ENCODE results near the gene PHLDA3. TPM values are rescaled to one million over a fixed set of nuclear protein-coding genes. Genes with fewer than 3 reads are reported as not detected.
"Not testable (repeated sequence)": the region's sequence is repeated elsewhere in the genome, so short reads cannot be mapped to it uniquely, and the experiment has no call there.

The PHLDA3 gene
- total RNA-seq, 3 donors from 2014 or later (not counting 1 experiment from before 2014, with no cell fraction given) = 0.63 to 1.7 (median 1.1) TPM

DNA sequence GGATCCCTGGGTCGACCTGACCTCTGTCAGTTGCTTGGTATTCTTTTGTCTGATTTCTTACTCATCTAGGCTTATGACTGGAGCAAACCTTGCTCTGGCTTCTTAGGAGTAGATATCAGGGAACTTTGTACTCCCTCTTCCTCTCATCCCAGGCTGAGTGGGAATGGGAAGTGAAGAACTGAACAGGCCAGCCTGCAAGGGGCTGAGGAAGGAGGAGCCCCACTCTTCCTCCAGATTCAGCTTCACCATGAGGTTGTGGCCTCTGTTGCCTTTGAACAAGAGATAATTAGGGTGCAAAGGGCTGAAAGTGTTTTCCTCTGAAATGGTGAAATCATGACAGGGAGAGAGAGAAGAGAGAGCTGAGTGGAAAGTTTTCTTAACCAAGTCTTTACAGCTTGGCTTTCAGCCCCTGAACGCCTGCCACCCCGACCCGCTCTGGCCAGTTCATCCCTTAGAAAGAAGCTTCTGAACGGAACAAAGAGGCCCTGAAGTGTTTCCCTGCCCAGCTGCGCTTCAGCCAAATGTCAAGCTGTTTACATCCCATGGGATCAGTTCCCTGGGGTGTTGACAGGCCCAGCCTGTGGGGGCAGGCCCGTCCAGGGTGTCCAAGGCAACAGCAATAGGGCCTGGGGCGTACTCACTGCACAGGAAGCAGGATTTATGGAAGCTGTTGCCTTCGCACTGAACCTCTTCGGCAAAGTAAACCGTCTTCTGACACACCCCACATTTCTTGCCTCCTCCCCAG is 26.7 kb upstream of the PHLDA3 start:
- Histone ChIP-seq H3K4me3 (ENCODE audit: low read length) (no peak overlapping the region), H3K27me3 (ENCODE audit: control insufficient read depth, insufficient read depth, low read length) (no peaks in the 10 kb centered on the region), H3K9me3 (ENCODE audit: control insufficient read depth, insufficient read depth, low read length) (no peaks in the 10 kb centered on the region), H3K36me3 (ENCODE audit: control insufficient read depth, insufficient read depth, low read length) (peaks cover 22% of the 10 kb centered on the region), H3K4me1 (ENCODE audit: control insufficient read depth, insufficient read depth, low read length) (no peaks in the 10 kb centered on the region), H3K27ac (ENCODE audit: low read length) (no peak overlapping the region)
- intact Hi-C loops (cut with micrococcal nuclease) = no loop called here
- peaks cover 11 to 16% of the 10 kb centered on the region in 2 donors for H3K4me1 Mint-ChIP-seq
- no peaks in the 10 kb centered on the region for H3K9me3 Mint-ChIP-seq
- DNase-seq (no peak), ATAC-seq (no peak)
- H3K36me3 Mint-ChIP-seq = no peaks in the 10 kb centered on the region
- WGBS (ENCODE audit: insufficient coverage) = 95% methylated on average over 10 of the region's 11 CpGs
- H3K27me3 Mint-ChIP-seq (ENCODE audit: low read depth in 2 of 2) = no peaks in the 10 kb centered on the region
- no peak overlapping the region for H3K27ac Mint-ChIP-seq
- no peak for TF ChIP-seq CTCF (IDR thresholded peaks at IDR 0.05)
- no peak overlapping the region for H3K4me3 Mint-ChIP-seq

DNA sequence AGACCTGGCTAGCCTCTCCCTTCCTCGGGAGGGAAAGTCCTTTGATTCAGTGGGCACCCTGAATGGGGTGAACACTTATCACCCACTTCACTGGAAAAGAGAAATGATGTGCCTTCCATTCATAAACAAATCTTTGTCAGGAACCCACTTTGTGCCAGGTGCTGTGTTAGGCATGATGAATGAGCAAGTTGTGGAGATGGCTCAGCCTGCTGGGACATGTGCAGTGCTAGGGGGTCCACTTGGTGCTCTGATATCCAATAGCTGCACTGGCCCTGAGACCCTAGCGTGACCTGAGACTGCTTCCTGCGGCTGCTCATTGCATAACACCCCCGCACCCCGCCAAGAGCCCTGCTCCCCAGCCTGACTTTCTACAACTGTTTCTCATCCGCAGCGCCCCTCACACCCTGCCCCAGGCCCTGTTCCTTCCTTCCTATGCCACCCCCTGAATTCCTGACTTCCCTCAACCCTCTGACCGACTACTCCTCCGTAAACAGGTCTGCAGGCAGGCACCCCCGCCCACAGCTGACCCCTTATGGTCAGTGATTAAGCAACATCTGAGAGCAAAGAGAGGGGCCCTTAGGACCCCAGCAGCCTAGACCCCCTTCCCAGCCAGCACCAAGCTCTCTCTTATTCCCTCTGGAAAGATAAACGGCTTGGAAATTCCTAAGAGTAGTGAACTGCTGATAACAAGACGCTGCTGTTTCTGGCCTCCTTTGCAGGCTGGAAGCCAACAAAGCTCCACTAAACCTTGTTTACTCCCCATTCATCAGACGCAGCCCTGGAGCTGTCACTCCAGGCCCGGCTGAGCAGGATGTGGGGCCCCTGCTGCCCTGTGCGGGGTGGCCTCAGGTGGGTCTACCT is 25.0 kb upstream of the PHLDA3 start:
- Histone ChIP-seq H3K4me3 (ENCODE audit: low read length) (no peak overlapping the region), H3K27me3 (ENCODE audit: control insufficient read depth, insufficient read depth, low read length) (no peaks in the 10 kb centered on the region), H3K27ac (ENCODE audit: low read length) (no peak overlapping the region), H3K36me3 (ENCODE audit: control insufficient read depth, insufficient read depth, low read length) (peaks cover 22% of the 10 kb centered on the region), H3K4me1 (ENCODE audit: control insufficient read depth, insufficient read depth, low read length) (no peaks in the 10 kb centered on the region), H3K9me3 (ENCODE audit: control insufficient read depth, insufficient read depth, low read length) (no peaks in the 10 kb centered on the region)
- Mint-ChIP-seq H3K36me3 (no peaks in the 10 kb centered on the region), H3K4me1 (peaks cover 14 to 20% of the 10 kb centered on the region in 2 donors), H3K9me3 (no peaks in the 10 kb centered on the region), H3K4me3 (no peak overlapping the region), H3K27ac (no peak overlapping the region), H3K27me3 (ENCODE audit: low read depth in 2 of 2) (no peaks in the 10 kb centered on the region)
- no peak for DNase-seq
- intact Hi-C loops (cut with micrococcal nuclease) = no loop called here
- WGBS (ENCODE audit: insufficient coverage) = 75% methylated on average over 15 of the region's 15 CpGs
- no peak for ATAC-seq
- no peak for TF ChIP-seq CTCF (IDR thresholded peaks at IDR 0.05)

GRCh38 chr1:201493026-201493656 is 24.2 kb upstream of the PHLDA3 start:
- H3K9me3 ChIP-seq (ENCODE audit: control insufficient read depth, insufficient read depth, low read length); intact Hi-C loops (cut with micrococcal nuclease); H3K27me3 ChIP-seq (ENCODE audit: control insufficient read depth, insufficient read depth, low read length); H3K4me1 ChIP-seq (ENCODE audit: control insufficient read depth, insufficient read depth, low read length); DNase-seq; H3K9me3 Mint-ChIP-seq; H3K27ac ChIP-seq (ENCODE audit: low read length); H3K4me3 ChIP-seq (ENCODE audit: low read length); ATAC-seq; H3K27ac Mint-ChIP-seq; H3K36me3 Mint-ChIP-seq; H3K4me3 Mint-ChIP-seq; H3K27me3 Mint-ChIP-seq (ENCODE audit: low read depth in 2 of 2): not testable (repeated sequence)
- H3K4me1 Mint-ChIP-seq = peaks cover 14 to 18% of the 10 kb centered on the region in 2 donors
- peaks cover 25% of the 10 kb centered on the region for H3K36me3 ChIP-seq (ENCODE audit: control insufficient read depth, insufficient read depth, low read length)
- WGBS (ENCODE audit: insufficient coverage) = 99% methylated on average over 3 of the region's 3 CpGs
